SU-DHL-6 (cell line): Measurements from ENCODE around the gene RIMBP2.
"Not testable (repeated sequence)": the region's sequence is repeated elsewhere in the genome, so short reads cannot be mapped to it uniquely, and the experiment has no call there.

Experiments used
- H2AFZ ChIP-seq: fragments of 200-600 bp; sonication (generic); 2 replicates; pipeline ENCODE4 v1.6.1; 2014; ENCODE audit warnings: low read depth, mild to moderate bottlenecking, moderate library complexity, mixed read lengths, antibody characterized with exemption, low read length; ENCODE audit not compliant: severe bottlenecking
- H3F3A ChIP-seq: fragments of 200-600 bp; shearing (Covaris generic); 2 replicates; pipeline ENCODE4 v1.6.0; 2016; ENCODE audit warnings: antibody characterized with exemption, mild to moderate bottlenecking; ENCODE audit not compliant: insufficient read depth
- H3K27ac ChIP-seq: fragments of 200-600 bp; sonication (generic); 2 replicates; pipeline ENCODE4 v1.5.1; 2016; ENCODE audit warnings: low read depth, mild to moderate bottlenecking, low read length, moderate library complexity, mixed read lengths
- H3K27me3 ChIP-seq: fragments of 200-600 bp; sonication (generic), shearing (Covaris generic); 2 replicates; pipeline ENCODE4 v1.6.0; 2014; ENCODE audit warnings: mild to moderate bottlenecking, low read length
- H3K36me3 ChIP-seq: fragments of 200-600 bp; sonication (generic); 2 replicates; pipeline ENCODE4 v1.6.1; 2014; ENCODE audit warnings: mild to moderate bottlenecking, low read length, mixed read lengths
- H3K4me2 ChIP-seq: fragments of 300-600, 200-600 bp; shearing (Covaris generic), sonication (generic); 2 replicates; pipeline ENCODE4 v1.6.0; 2014; ENCODE audit warnings: low read length, low read depth, mild to moderate bottlenecking; ENCODE audit not compliant: poor library complexity, severe bottlenecking
- H3K4me3 ChIP-seq: fragments of 200-600 bp; sonication (generic); 2 replicates; pipeline ENCODE4 v1.5.1; 2014; ENCODE audit warnings: antibody characterized with exemption, low read length, mild to moderate bottlenecking, mixed read lengths; ENCODE audit not compliant: insufficient read depth, poor library complexity, severe bottlenecking
- H3K79me2 ChIP-seq: fragments of 200-600 bp; sonication (generic); 2 replicates; pipeline ENCODE4 v1.6.1; 2014; ENCODE audit warnings: mild to moderate bottlenecking, low read length, moderate library complexity; ENCODE audit not compliant: insufficient read depth
- H3K9ac ChIP-seq: fragments of 200-600 bp; sonication (generic); 2 replicates; pipeline ENCODE4 v1.7.0; 2014; ENCODE audit warnings: mild to moderate bottlenecking, low read length
- H3K9me2 ChIP-seq: fragments of 200-600 bp; sonication (generic); replicated peaks from 2 replicates; pipeline ENCODE4 v1.6.1; 2014; ENCODE audit warnings: low read length; ENCODE audit not compliant: insufficient read depth
- H3K9me3 ChIP-seq: fragments of 200-600 bp; sonication (generic); 2 replicates; pipeline ENCODE4 v1.6.1; 2014; ENCODE audit warnings: low read length, mixed read lengths; ENCODE audit not compliant: insufficient read depth
- H4K20me1 ChIP-seq: fragments of 200-600 bp; sonication (generic); 2 replicates; pipeline ENCODE4 v1.6.1; 2014; ENCODE audit warnings: low read depth, mild to moderate bottlenecking, antibody characterized with exemption, low read length, moderate library complexity, mixed read lengths
- CTCF ChIP-seq: fragments of 200-600 bp; sonication (generic); IDR thresholded peaks from one replicate; pipeline ENCODE4 v1.5.1; 2017; ENCODE audit warnings: antibody characterized with exemption, mild to moderate bottlenecking, low read length, moderate library complexity; ENCODE audit not compliant: insufficient read depth, poor library complexity, severe bottlenecking
- EZH2phosphoT487 ChIP-seq: fragments of 200-600 bp; sonication (generic), shearing (Covaris generic); conservative IDR thresholded peaks from 2 replicates; pipeline ENCODE4 v1.6.1; 2018; ENCODE audit warnings: mild to moderate bottlenecking, antibody characterized with exemption, low read length, moderate library complexity, mixed read lengths

RIMBP2 gene

GRCh38 chr12:130696379-130697100, 19.6 kb downstream of the RIMBP2 start:
- Histone ChIP-seq H2AFZ (no peak overlapping the region), H3K27me3 (no peaks in the 10 kb centered on the region), H3K9me2 (no peaks in the 10 kb centered on the region), H3K4me3 (no peak overlapping the region), H3F3A (no peaks in the 10 kb centered on the region), H3K9me3 (no peaks in the 10 kb centered on the region), H3K79me2 (no peaks in the 10 kb centered on the region), H3K4me2 (no peak overlapping the region), H3K9ac (no peak overlapping the region), H3K36me3 (no peaks in the 10 kb centered on the region), H3K27ac (no peak overlapping the region), H4K20me1 (no peaks in the 10 kb centered on the region)
- TF ChIP-seq EZH2phosphoT487 (no peak), CTCF (no peak)

GRCh38 chr12:130695061-130695460, 21.0 kb downstream of the RIMBP2 start:
- TF ChIP-seq EZH2phosphoT487 (no peak), CTCF (no peak)
- no peaks in the 10 kb centered on the region for H3K36me3 ChIP-seq
- no peak overlapping the region for H2AFZ ChIP-seq
- no peaks in the 10 kb centered on the region for H3K27me3 ChIP-seq
- no peak overlapping the region for H3K27ac ChIP-seq
- H3K9me3 ChIP-seq, result no peaks in the 10 kb centered on the region
- no peak overlapping the region for H3K9ac ChIP-seq
- H3K4me2 ChIP-seq, result no peak overlapping the region
- H3K9me2 ChIP-seq, result no peaks in the 10 kb centered on the region
- no peaks in the 10 kb centered on the region for H4K20me1 ChIP-seq
- no peak overlapping the region for H3K4me3 ChIP-seq
- no peaks in the 10 kb centered on the region for H3F3A ChIP-seq
- no peaks in the 10 kb centered on the region for H3K79me2 ChIP-seq

GRCh38 chr12:130689408-130690405, 26.4 kb downstream of the RIMBP2 start:
- Histone ChIP-seq H3K36me3 (no peaks in the 10 kb centered on the region), H3K27me3 (no peaks in the 10 kb centered on the region), H3K9ac (no peak overlapping the region), H3K9me2 (no peaks in the 10 kb centered on the region), H3K4me3 (no peak overlapping the region), H3K27ac (no peak overlapping the region), H3F3A (no peaks in the 10 kb centered on the region), H2AFZ (no peak overlapping the region), H4K20me1 (no peaks in the 10 kb centered on the region), H3K9me3 (no peaks in the 10 kb centered on the region), H3K79me2 (no peaks in the 10 kb centered on the region), H3K4me2 (no peak overlapping the region)
- no peak for TF ChIP-seq EZH2phosphoT487
- no peak for TF ChIP-seq CTCF

GRCh38 chr12:130688999-130689398, 27.1 kb downstream of the RIMBP2 start:
- H2AFZ ChIP-seq, H3K9me3 ChIP-seq, H3F3A ChIP-seq, H3K27me3 ChIP-seq, H3K4me2 ChIP-seq, H3K79me2 ChIP-seq, H3K36me3 ChIP-seq, H3K27ac ChIP-seq, H3K4me3 ChIP-seq, H4K20me1 ChIP-seq, H3K9ac ChIP-seq, H3K9me2 ChIP-seq: not testable (repeated sequence)
